D721Med (cell line): ENCODE results near the gene ARID1B.

Source experiments
- DNase-seq: peaks from one replicate; pipeline ENCODE4 v3.0.0; 2011; ENCODE audit warnings: low spot score; ENCODE audit not compliant: insufficient read length
- FAIRE-seq: peaks from 2 replicates; lab custom pipeline; 2011; peaks lifted over from hg19 to GRCh38; lab: Jason Lieb, UNC
- TF ChIP-seq, protein P1 (sequence below): IDR thresholded peaks from 2 replicates; pipeline ENCODE4 v1.5.1; 2012; ENCODE audit warnings: mild to moderate bottlenecking, control low read depth; ENCODE audit not compliant: insufficient read depth; ENCODE audit errors: missing control alignments

The ARID1B gene

DNA sequence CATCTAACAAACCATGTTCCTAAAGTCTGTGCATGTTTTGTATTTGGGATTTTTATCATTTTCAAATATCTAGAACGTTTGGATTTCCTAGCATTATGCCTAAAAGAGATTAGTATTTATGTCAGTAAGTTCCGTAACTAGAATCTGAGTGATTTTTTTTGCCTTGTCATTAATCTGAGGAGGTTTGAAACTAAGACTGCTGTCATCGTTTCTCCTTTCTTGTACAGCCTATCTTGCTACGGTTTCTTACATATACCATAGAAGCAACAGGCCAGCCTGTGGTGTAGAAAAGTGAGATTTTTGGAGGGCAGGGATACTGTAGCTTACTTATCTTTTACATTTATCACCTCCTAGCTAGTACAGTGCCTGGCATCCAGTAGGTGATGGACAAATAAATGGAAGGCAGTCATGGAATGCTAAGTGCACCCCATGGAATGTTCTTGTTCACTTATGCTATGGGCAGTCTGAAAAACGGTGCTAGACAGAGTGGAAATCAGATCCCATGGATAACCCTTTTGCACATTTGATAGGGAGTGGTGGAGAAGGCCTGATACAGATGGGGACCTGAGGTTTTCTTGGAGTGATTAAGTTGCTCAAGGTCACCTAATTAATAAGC lies 93.9 kb downstream of the ARID1B start:
- FAIRE-seq: no peak
- TF ChIP-seq, protein P1, sequence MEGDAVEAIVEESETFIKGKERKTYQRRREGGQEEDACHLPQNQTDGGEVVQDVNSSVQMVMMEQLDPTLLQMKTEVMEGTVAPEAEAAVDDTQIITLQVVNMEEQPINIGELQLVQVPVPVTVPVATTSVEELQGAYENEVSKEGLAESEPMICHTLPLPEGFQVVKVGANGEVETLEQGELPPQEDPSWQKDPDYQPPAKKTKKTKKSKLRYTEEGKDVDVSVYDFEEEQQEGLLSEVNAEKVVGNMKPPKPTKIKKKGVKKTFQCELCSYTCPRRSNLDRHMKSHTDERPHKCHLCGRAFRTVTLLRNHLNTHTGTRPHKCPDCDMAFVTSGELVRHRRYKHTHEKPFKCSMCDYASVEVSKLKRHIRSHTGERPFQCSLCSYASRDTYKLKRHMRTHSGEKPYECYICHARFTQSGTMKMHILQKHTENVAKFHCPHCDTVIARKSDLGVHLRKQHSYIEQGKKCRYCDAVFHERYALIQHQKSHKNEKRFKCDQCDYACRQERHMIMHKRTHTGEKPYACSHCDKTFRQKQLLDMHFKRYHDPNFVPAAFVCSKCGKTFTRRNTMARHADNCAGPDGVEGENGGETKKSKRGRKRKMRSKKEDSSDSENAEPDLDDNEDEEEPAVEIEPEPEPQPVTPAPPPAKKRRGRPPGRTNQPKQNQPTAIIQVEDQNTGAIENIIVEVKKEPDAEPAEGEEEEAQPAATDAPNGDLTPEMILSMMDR: no peak
- no peak for DNase-seq

DNA sequence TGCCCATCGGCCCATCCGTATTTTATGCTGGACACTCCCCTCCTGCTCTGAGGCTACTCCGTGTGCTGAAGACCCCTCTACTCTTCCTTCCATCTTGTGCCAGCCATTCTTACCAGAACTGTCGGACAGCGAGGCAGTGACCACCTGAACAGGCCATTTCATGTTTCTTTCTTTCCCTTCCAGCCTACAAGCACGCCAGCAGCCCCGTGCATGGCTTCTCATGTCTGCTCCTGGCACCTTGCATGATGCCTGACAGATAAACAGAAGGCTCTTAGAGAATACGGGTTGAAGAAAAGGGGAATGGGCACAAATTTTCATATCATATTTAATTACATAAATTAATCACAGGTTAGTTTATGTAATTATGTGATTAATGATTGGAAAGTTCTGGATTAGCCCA lies 95.7 kb downstream of the ARID1B start:
- DNase-seq (no peak), FAIRE-seq (no peak)
- TF ChIP-seq, protein P1: no peak

- DNase-seq (no peak), FAIRE-seq (no peak)
- TF ChIP-seq, protein P1: no peak
Measured at GRCh38 chr6:156873654-156874380, 96.6 kb downstream of the ARID1B start.

DNA sequence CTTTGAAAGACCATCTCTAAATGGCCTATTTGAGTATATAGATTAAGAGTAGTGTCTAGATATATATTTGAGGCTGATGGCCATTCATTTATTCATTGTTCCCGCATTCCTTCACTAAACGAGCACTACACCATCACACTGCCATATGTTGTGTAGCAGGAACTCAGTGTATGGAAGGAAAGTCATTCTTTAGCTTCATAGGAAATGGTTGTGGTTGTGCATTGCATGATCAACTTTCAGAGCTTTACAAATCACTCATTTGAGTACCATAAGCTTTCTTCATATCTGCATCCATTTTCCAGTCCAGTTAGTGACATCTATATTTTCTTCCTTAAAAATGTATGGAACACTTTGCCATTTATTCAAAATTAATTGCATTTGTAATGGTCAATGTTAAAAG lies 97.9 kb downstream of the ARID1B start:
- FAIRE-seq (no peak), DNase-seq (no peak)
- TF ChIP-seq, protein P1: no peak

- TF ChIP-seq, protein P1: no peak
- no peak for DNase-seq
- no peak for FAIRE-seq
Measured at GRCh38 chr6:156876302-156876701, 99.1 kb downstream of the ARID1B start.

DNA sequence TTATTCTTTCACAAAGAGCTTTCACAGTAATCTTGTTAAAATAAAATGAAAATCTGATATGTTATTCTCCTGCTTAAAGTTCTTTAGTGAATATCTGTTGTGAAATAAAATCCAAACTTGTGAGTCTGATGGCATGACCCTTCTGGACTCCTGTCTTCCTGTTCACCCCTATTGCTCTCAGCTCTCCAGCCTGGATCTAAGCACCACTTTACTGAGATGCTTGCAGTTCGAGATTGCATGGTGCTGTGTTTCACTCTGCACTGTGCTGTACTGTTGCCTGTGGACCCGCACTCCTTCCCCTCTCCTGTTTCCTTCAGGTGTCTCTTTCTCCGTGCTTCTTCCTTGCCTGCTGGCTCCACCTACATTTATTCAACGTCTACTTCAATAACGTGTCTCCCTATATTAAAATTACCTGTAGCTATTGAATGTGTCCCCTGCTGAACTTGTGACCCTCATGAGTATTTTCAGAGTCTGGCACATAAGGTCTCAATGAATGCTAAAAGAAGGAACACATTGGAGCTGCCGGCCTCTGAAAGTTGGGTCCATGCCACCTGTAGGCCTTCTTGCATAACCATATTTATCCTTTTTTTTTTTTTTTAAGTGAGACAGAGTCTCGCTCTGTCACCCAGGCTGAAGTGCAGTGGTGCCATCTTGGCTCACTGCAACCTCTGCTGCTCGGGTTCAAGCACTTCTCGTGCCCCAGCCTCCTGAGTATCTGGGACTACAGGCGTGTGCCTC lies 100.1 kb downstream of the ARID1B start:
- DNase-seq: no peak
- TF ChIP-seq, protein P1: no peak
- FAIRE-seq: no peak

DNA sequence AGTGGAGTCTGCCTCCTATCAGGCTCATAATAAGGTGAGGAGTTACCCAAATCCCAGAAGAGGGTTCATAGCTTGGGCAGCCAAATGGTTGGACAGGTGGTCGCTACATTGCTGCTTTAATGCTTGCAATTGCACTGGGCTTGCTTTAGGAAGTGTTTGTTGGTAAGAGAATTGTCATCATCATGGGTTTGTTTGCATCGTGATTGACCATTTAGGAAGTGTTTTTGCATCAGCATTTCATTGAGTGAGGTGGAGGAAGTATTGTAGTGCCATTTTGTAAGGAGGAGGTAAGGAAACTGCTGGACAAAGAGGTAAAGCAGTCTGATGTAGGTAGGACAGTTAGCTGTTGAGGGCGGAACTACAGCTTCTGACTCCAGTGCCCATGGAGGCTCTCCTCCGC lies 101.5 kb downstream of the ARID1B start:
- no peak for FAIRE-seq
- DNase-seq: no peak
- TF ChIP-seq, protein P1: no peak
